Neural cell (in vitro differentiated cells): ENCODE results near the gene ACP7. TPM values are rescaled to one million over a fixed set of nuclear protein-coding genes. Genes with fewer than 3 reads are reported as not detected.

Source experiments
- H2AFZ ChIP-seq: fragments of 200-600, 300-800 bp; sonication (generic), shearing (Covaris generic); 2 replicates; pipeline ENCODE4 v1.6.0; 2014; ENCODE audit warnings: low read depth, mild to moderate bottlenecking, antibody characterized with exemption, low read length, moderate library complexity
- H3F3A ChIP-seq: fragments of 200-600 bp; shearing (Covaris generic); 2 replicates; pipeline ENCODE4 v1.6.1; 2016; ENCODE audit warnings: mild to moderate bottlenecking, moderate library complexity, mixed read lengths, antibody characterized with exemption, low read length; ENCODE audit not compliant: insufficient read depth, poor library complexity, severe bottlenecking
- H3K27ac ChIP-seq: fragments of 200-600, 300-800 bp; sonication (generic), shearing (Covaris generic); 2 replicates; pipeline ENCODE4 v1.5.1; 2014; ENCODE audit warnings: mild to moderate bottlenecking, low read length, moderate library complexity
- H3K27me3 ChIP-seq: fragments of 300-800, 200-600 bp; sonication (generic), shearing (Covaris generic); 2 replicates; pipeline ENCODE4 v1.6.0; 2014; ENCODE audit warnings: mild to moderate bottlenecking, low read depth, low read length, moderate library complexity; ENCODE audit not compliant: insufficient read depth
- H3K36me3 ChIP-seq: fragments of 300-800, 200-600 bp; sonication (generic), shearing (Covaris generic); 2 replicates; pipeline ENCODE4 v1.5.1; 2014; ENCODE audit warnings: mild to moderate bottlenecking, antibody characterized with exemption, low read length, moderate library complexity; ENCODE audit not compliant: insufficient read depth
- H3K4me2 ChIP-seq: fragments of 300-800, 200-600 bp; sonication (generic), shearing (Covaris generic); 2 replicates; pipeline ENCODE4 v1.6.0; 2014; ENCODE audit warnings: mild to moderate bottlenecking, low read length
- H3K4me3 ChIP-seq: fragments of 300-800, 200-600 bp; sonication (generic), shearing (Covaris generic); 2 replicates; pipeline ENCODE4 v1.5.1; 2014; ENCODE audit warnings: mild to moderate bottlenecking, low read length, moderate library complexity
- H3K79me2 ChIP-seq: fragments of 200-600 bp; shearing (Covaris generic); replicated peaks from 2 replicates; pipeline ENCODE4 v1.6.0; 2014; ENCODE audit warnings: mild to moderate bottlenecking, low read length, moderate library complexity; ENCODE audit not compliant: insufficient read depth
- H3K9ac ChIP-seq: fragments of 300-800, 200-600 bp; sonication (generic), shearing (Covaris generic); 2 replicates; pipeline ENCODE4 v1.6.1; 2016; ENCODE audit warnings: mild to moderate bottlenecking, low read length, mixed read lengths
- H3K9me2 ChIP-seq: fragments of 200-600 bp; shearing (Covaris generic); 2 replicates; pipeline ENCODE4 v1.6.1; 2016; ENCODE audit warnings: mild to moderate bottlenecking, low read length, mixed read lengths; ENCODE audit not compliant: insufficient read depth
- H3K9me3 ChIP-seq: fragments of 200-600, 300-800 bp; sonication (generic), shearing (Covaris generic); 2 replicates; pipeline ENCODE4 v1.6.1; 2016; ENCODE audit warnings: mild to moderate bottlenecking, mixed run types, low read length, moderate library complexity, mixed read lengths
- H4K20me1 ChIP-seq: fragments of 200-600 bp; shearing (Covaris generic); 2 replicates; pipeline ENCODE4 v1.6.1; 2016; ENCODE audit warnings: mild to moderate bottlenecking, mixed run types; ENCODE audit not compliant: insufficient read depth
- EP300 ChIP-seq: fragments of 450-650 bp; conservative IDR thresholded peaks from 2 replicates; pipeline ENCODE4 v1.6.1; 2014; ENCODE audit warnings: antibody characterized with exemption, mild to moderate bottlenecking, moderate library complexity; ENCODE audit not compliant: poor library complexity, severe bottlenecking
- EZH2 ChIP-seq: fragments of 200-600, 300-800 bp; shearing (Covaris generic), sonication (generic); IDR thresholded peaks from 2 replicates; pipeline ENCODE4 v1.6.1; 2014; ENCODE audit warnings: antibody characterized with exemption, low read length, borderline replicate concordance, mild to moderate bottlenecking; ENCODE audit not compliant: insufficient read depth, poor library complexity, severe bottlenecking
- MXI1 ChIP-seq: fragments of 450-650 bp; conservative IDR thresholded peaks from 2 replicates; pipeline ENCODE4 v1.6.1; 2014; ENCODE audit warnings: antibody characterized with exemption, mild to moderate bottlenecking; ENCODE audit not compliant: poor library complexity, severe bottlenecking
- POLR2AphosphoS5 ChIP-seq: IDR thresholded peaks from 2 replicates; pipeline ENCODE4 v1.6.1; 2012
- RAD21 ChIP-seq: fragments of 450-650 bp; conservative IDR thresholded peaks from 2 replicates; pipeline ENCODE4 v1.6.1; 2014; ENCODE audit warnings: antibody characterized with exemption, mild to moderate bottlenecking, moderate library complexity
- SMC3 ChIP-seq: fragments of 450-650 bp; conservative IDR thresholded peaks from 2 replicates; pipeline ENCODE4 v1.6.1; 2014; ENCODE audit warnings: antibody characterized with exemption, mild to moderate bottlenecking, moderate library complexity; ENCODE audit not compliant: poor library complexity
- TAF1 ChIP-seq: IDR thresholded peaks from 2 replicates; pipeline ENCODE4 v1.6.1; 2012; ENCODE audit warnings: low read depth
- polyA plus RNA-seq: library from polyadenylated mRNA; depleted of rRNA; stranded (reverse); fragments of >200 nt; gene quantifications from 2 replicates; pipeline ENCODE4 v1.2.3, GENCODE V29; 2014
- TF ChIP-seq, protein P1 (sequence below): fragments of 450-650 bp; IDR thresholded peaks from 2 replicates; pipeline ENCODE4 v1.5.1; 2014; ENCODE audit warnings: antibody characterized with exemption, mild to moderate bottlenecking, moderate library complexity; ENCODE audit not compliant: poor library complexity, severe bottlenecking
- TF ChIP-seq, protein P2 (sequence below): IDR thresholded peaks from 2 replicates; pipeline ENCODE4 v1.6.1; 2012; ENCODE audit warnings: borderline replicate concordance

Gene ACP7
- polyA plus RNA-seq, 1 donor from 2014 or later: not detected

DNA sequence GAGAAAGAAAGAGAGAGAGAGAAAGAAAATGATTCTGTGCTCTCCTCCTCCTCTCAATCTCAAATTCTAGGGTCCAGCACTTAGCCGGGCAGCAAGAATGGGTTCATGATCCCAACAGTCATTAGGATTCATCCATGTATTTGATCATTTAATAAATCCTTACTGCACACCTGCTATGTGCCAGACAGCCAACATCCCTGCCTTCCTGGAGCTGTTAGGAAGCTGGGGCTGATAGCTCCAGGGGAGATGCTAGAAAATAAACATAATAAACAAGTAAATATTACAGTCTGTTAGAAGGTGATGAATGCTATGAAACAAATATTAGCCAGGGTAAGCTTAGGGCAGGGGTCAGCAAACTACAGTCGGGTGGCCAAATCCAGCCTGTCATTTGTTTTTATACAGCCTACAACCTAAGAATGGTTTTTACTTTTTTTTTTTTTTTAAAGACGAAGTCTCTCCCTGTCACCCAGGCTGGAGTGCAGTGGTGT, 9.9 kb upstream of the ACP7 start:
- Histone ChIP-seq H3K4me2 (no peak overlapping the region), H3K4me3 (no peak overlapping the region)
- TF ChIP-seq TAF1: no peak
- TF ChIP-seq POLR2AphosphoS5: no peak
- TF ChIP-seq, protein P1, sequence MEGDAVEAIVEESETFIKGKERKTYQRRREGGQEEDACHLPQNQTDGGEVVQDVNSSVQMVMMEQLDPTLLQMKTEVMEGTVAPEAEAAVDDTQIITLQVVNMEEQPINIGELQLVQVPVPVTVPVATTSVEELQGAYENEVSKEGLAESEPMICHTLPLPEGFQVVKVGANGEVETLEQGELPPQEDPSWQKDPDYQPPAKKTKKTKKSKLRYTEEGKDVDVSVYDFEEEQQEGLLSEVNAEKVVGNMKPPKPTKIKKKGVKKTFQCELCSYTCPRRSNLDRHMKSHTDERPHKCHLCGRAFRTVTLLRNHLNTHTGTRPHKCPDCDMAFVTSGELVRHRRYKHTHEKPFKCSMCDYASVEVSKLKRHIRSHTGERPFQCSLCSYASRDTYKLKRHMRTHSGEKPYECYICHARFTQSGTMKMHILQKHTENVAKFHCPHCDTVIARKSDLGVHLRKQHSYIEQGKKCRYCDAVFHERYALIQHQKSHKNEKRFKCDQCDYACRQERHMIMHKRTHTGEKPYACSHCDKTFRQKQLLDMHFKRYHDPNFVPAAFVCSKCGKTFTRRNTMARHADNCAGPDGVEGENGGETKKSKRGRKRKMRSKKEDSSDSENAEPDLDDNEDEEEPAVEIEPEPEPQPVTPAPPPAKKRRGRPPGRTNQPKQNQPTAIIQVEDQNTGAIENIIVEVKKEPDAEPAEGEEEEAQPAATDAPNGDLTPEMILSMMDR: no peak
- no peak for TF ChIP-seq SMC3
- no peak for TF ChIP-seq EP300
- no peak for TF ChIP-seq RAD21
- no peak for TF ChIP-seq MXI1
- TF ChIP-seq, protein P2, sequence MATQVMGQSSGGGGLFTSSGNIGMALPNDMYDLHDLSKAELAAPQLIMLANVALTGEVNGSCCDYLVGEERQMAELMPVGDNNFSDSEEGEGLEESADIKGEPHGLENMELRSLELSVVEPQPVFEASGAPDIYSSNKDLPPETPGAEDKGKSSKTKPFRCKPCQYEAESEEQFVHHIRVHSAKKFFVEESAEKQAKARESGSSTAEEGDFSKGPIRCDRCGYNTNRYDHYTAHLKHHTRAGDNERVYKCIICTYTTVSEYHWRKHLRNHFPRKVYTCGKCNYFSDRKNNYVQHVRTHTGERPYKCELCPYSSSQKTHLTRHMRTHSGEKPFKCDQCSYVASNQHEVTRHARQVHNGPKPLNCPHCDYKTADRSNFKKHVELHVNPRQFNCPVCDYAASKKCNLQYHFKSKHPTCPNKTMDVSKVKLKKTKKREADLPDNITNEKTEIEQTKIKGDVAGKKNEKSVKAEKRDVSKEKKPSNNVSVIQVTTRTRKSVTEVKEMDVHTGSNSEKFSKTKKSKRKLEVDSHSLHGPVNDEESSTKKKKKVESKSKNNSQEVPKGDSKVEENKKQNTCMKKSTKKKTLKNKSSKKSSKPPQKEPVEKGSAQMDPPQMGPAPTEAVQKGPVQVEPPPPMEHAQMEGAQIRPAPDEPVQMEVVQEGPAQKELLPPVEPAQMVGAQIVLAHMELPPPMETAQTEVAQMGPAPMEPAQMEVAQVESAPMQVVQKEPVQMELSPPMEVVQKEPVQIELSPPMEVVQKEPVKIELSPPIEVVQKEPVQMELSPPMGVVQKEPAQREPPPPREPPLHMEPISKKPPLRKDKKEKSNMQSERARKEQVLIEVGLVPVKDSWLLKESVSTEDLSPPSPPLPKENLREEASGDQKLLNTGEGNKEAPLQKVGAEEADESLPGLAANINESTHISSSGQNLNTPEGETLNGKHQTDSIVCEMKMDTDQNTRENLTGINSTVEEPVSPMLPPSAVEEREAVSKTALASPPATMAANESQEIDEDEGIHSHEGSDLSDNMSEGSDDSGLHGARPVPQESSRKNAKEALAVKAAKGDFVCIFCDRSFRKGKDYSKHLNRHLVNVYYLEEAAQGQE: no peak
- no peak for TF ChIP-seq EZH2

DNA sequence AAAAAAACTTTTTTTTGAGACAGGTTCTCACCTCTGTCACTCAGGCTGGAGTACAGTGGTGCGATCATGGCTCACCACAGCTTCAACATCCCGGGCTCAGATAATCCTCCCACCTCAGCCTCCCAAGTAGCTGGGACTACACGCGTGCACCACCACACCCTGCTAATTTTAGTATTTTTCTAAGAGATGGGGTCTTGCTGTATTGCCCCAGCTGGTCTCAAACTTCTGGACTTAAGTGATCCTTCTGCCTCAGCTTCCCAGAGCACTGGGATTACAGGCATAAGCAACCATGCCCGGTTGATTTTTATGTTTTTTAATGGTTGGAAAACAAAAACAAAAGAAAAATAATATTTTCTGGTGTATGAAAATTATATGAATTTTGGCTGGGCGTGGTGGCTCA, 9.2 kb upstream of the ACP7 start:
- Histone ChIP-seq H3K9me2 (no peaks in the 10 kb centered on the region), H3K9ac (no peak overlapping the region), H3F3A (no peaks in the 10 kb centered on the region), H3K79me2 (no peaks in the 10 kb centered on the region), H3K9me3 (no peaks in the 10 kb centered on the region), H2AFZ (no peak overlapping the region), H3K27me3 (no peaks in the 10 kb centered on the region), H3K4me3 (no peak overlapping the region), H3K4me2 (no peak overlapping the region), H3K36me3 (no peaks in the 10 kb centered on the region), H4K20me1 (no peaks in the 10 kb centered on the region), H3K27ac (no peak overlapping the region)
- TF ChIP-seq SMC3 (no peak), MXI1 (no peak), EP300 (no peak), TAF1 (no peak), POLR2AphosphoS5 (no peak), RAD21 (no peak), EZH2 (no peak)
- TF ChIP-seq, protein P2: no peak
- TF ChIP-seq, protein P1: no peak

More for the DNA sequence above, 9.9 kb upstream of the ACP7 start:
- Histone ChIP-seq H3K27ac (no peak overlapping the region), H3K27me3 (no peaks in the 10 kb centered on the region), H3K9me3 (no peaks in the 10 kb centered on the region), H3K36me3 (no peaks in the 10 kb centered on the region), H3K79me2 (no peaks in the 10 kb centered on the region), H3K9me2 (no peaks in the 10 kb centered on the region), H3K9ac (no peak overlapping the region), H3F3A (no peaks in the 10 kb centered on the region), H2AFZ (no peak overlapping the region), H4K20me1 (no peaks in the 10 kb centered on the region)
